Liver (tissue), 9 donors: ENCODE results near the gene RPS6KA2. TPM values are rescaled to one million over a fixed set of nuclear protein-coding genes. Genes with fewer than 3 reads are reported as not detected.

ENCODE experiments used
- DNase-seq: peaks from one replicate; pipeline ENCODE4 v3.0.0-alpha.2; 2017; ENCODE audit warnings: low spot score
- H3K27ac ChIP-seq, 2 donors: one replicate each; pipeline ENCODE4 v1.7.0; 2013; ENCODE audit warnings: inconsistent platforms in 2 of 2, low read length in 2 of 2, control low read depth in 1 of 2, low read depth in 1 of 2, mild to moderate bottlenecking in 1 of 2
- H3K27me3 ChIP-seq, 4 donors: one replicate each; pipeline versions ENCODE4 v1.6.1 to v1.7.0; 2013; ENCODE audit warnings: low read length in 3 of 4, inconsistent platforms in 1 of 4, mild to moderate bottlenecking in 1 of 4, moderate library complexity in 1 of 4; ENCODE audit not compliant: control insufficient read depth in 4 of 4, insufficient read depth in 4 of 4
- H3K36me3 ChIP-seq, 4 donors: one replicate each; pipeline versions ENCODE4 v1.6.1 to v1.7.0; 2013; ENCODE audit warnings: low read length in 3 of 4, mild to moderate bottlenecking in 3 of 4, low read depth in 1 of 4, moderate library complexity in 1 of 4; ENCODE audit not compliant: control insufficient read depth in 4 of 4, insufficient read depth in 3 of 4
- H3K4me1 ChIP-seq, 4 donors: one replicate each; pipeline versions ENCODE4 v1.6.1 to v1.7.0; 2013; ENCODE audit warnings: low read length in 3 of 4, mild to moderate bottlenecking in 3 of 4, moderate library complexity in 1 of 4; ENCODE audit not compliant: control insufficient read depth in 4 of 4, insufficient read depth in 4 of 4
- H3K4me3 ChIP-seq, 3 donors: one replicate each; pipeline versions ENCODE4 v1.6.1 to v1.7.0; 2013; ENCODE audit warnings: low read length in 3 of 3, control low read depth in 1 of 3, low read depth in 1 of 3, mild to moderate bottlenecking in 1 of 3
- H3K9ac ChIP-seq, 2 donors: one replicate each; pipeline ENCODE4 v1.7.0; 2013; ENCODE audit warnings: low read length in 2 of 2, mild to moderate bottlenecking in 2 of 2, moderate library complexity in 2 of 2, control low read depth in 1 of 2, low read depth in 1 of 2
- H3K9me3 ChIP-seq, 4 donors: one replicate each; pipeline versions ENCODE4 v1.6.1 to v1.7.0; 2013; ENCODE audit warnings: low read length in 3 of 4; ENCODE audit not compliant: control insufficient read depth in 4 of 4
- ATF3 ChIP-seq: IDR thresholded peaks from 2 replicates; pipeline ENCODE4 v1.6.1; 2016; ENCODE audit warnings: antibody characterized with exemption
- CTCF ChIP-seq: fragments of 150-350 bp; IDR thresholded peaks from 2 replicates; pipeline ENCODE4 v1.5.1; 2017; ENCODE audit warnings: improper control_type of control experiment, low read depth, low read length; ENCODE audit not compliant: missing input control
- EGR1 ChIP-seq, 2 donors: IDR thresholded peaks; 2 replicates each; pipeline ENCODE4 v1.6.1; 2016 to 2018; ENCODE audit warnings: antibody characterized with exemption in 2 of 2, low read depth in 2 of 2
- FOXA1 ChIP-seq: IDR thresholded peaks from 2 replicates; pipeline ENCODE4 v1.6.1; 2016; ENCODE audit warnings: antibody characterized with exemption
- FOXA2 ChIP-seq: IDR thresholded peaks from 2 replicates; pipeline ENCODE4 v1.6.1; 2016; ENCODE audit warnings: antibody characterized with exemption
- HNF4G ChIP-seq: IDR thresholded peaks from 2 replicates; pipeline ENCODE4 v1.6.1; 2016; ENCODE audit warnings: antibody characterized with exemption
- JUND ChIP-seq, 2 donors: IDR thresholded peaks; 2 replicates each; pipeline ENCODE4 v1.6.1; 2016; ENCODE audit warnings: antibody characterized with exemption in 2 of 2
- MAX ChIP-seq: IDR thresholded peaks from 2 replicates; pipeline ENCODE4 v1.6.1; 2016; ENCODE audit warnings: antibody characterized with exemption
- NR2F2 ChIP-seq: IDR thresholded peaks from 2 replicates; pipeline ENCODE4 v1.6.1; 2016; ENCODE audit warnings: antibody characterized with exemption
- RAD21 ChIP-seq, 2 donors: IDR thresholded peaks; 2 replicates each; pipeline ENCODE4 v1.6.1; 2016; ENCODE audit warnings: antibody characterized with exemption in 2 of 2, mild to moderate bottlenecking in 2 of 2
- RXRA ChIP-seq, 2 donors: IDR thresholded peaks; 2 replicates each; pipeline ENCODE4 v1.6.1; 2017 to 2018; ENCODE audit warnings: antibody characterized with exemption in 2 of 2, mild to moderate bottlenecking in 1 of 2
- SP1 ChIP-seq: IDR thresholded peaks from 2 replicates; pipeline ENCODE4 v1.6.1; 2018; ENCODE audit warnings: antibody characterized with exemption, mild to moderate bottlenecking
- TAF1 ChIP-seq: conservative IDR thresholded peaks from 2 replicates; pipeline ENCODE4 v1.6.1; 2016; ENCODE audit warnings: antibody characterized with exemption, mild to moderate bottlenecking
- YY1 ChIP-seq: IDR thresholded peaks from 2 replicates; pipeline ENCODE4 v1.6.1; 2016; ENCODE audit warnings: antibody characterized with exemption, mild to moderate bottlenecking
- WGBS: extraction: QIAGEN DNeasy Blood & Tissue Kit; methylation state at CpG from one replicate; pipeline ENCODE4 v1.1.7; 2013; 5-methylcytosine and 5-hydroxymethylcytosine counted together
- polyA plus RNA-seq, 2 donors: library from polyadenylated mRNA; stranded (reverse) in 1 of 2; unstranded in 1 of 2; fragments of 200-250 nt in 1 of 2; fragments of >200 nt in 1 of 2; fragmentation: Nextera tagmentation in 1 of 2; extraction: Ambion mirVana in 1 of 2; gene quantifications; one replicate each; pipeline versions ENCODE4 v1.2.1 to v1.2.3, GENCODE V29; 2013 to 2015
- total RNA-seq, 2 donors: library from RNA; depleted of rRNA; stranded (reverse); fragments of >200 nt; gene quantifications; one replicate each; pipeline ENCODE4 v1.2.3, GENCODE V29; 2014
- TF ChIP-seq, protein P1 (sequence below): IDR thresholded peaks from 2 replicates; pipeline ENCODE4 v1.6.1; 2016; ENCODE audit warnings: antibody characterized with exemption, mild to moderate bottlenecking
- donor health status: healthy.
- donor health status: healthy.
- donor health status: healthy.
- donor health status: healthy.
- donor health status: healthy.

The RPS6KA2 gene
- total and polyA plus RNA-seq, 4 donors: 2.5 to 9.0 (median 5.0) TPM

- Histone ChIP-seq H3K9ac (no peak overlapping the region), H3K9me3 (no peaks in the 10 kb centered on the region), H3K4me3 (no peak overlapping the region), H3K4me1 (no peaks in the 10 kb centered on the region), H3K36me3 (peaks cover 0 to 3% (median 1%) of the 10 kb centered on the region in 4 donors), H3K27ac (no peak overlapping the region), H3K27me3 (no peaks in the 10 kb centered on the region)
- no peak for TF ChIP-seq YY1
- no peak for TF ChIP-seq JUND (IDR thresholded peaks at IDR 0.05)
- no peak for DNase-seq
- WGBS: 92% methylated on average over 15 of the region's 15 CpGs
These were observed 150.3 kb downstream of the RPS6KA2 start for GRCh38 chr6:166476634-166477215.

GRCh38 chr6:166476061-166476591 is 150.9 kb downstream of the RPS6KA2 start:
- peaks cover 0 to 4% (median 1%) of the 10 kb centered on the region in 4 donors for H3K36me3 ChIP-seq
- WGBS: 90% methylated on average over 14 of the region's 14 CpGs
- TF ChIP-seq TAF1 (no peak), SP1 (no peak), FOXA1 (no peak), EGR1 (IDR thresholded peaks at IDR 0.05; ENCODE audit: low read depth in 2 of 2) (no peak), HNF4G (no peak), JUND (IDR thresholded peaks at IDR 0.05) (no peak), NR2F2 (no peak), RAD21 (IDR thresholded peaks at IDR 0.05) (no peak), MAX (no peak), YY1 (no peak), ATF3 (no peak), FOXA2 (no peak), RXRA (IDR thresholded peaks at IDR 0.05) (no peak), CTCF (no peak)
- TF ChIP-seq, protein P1, sequence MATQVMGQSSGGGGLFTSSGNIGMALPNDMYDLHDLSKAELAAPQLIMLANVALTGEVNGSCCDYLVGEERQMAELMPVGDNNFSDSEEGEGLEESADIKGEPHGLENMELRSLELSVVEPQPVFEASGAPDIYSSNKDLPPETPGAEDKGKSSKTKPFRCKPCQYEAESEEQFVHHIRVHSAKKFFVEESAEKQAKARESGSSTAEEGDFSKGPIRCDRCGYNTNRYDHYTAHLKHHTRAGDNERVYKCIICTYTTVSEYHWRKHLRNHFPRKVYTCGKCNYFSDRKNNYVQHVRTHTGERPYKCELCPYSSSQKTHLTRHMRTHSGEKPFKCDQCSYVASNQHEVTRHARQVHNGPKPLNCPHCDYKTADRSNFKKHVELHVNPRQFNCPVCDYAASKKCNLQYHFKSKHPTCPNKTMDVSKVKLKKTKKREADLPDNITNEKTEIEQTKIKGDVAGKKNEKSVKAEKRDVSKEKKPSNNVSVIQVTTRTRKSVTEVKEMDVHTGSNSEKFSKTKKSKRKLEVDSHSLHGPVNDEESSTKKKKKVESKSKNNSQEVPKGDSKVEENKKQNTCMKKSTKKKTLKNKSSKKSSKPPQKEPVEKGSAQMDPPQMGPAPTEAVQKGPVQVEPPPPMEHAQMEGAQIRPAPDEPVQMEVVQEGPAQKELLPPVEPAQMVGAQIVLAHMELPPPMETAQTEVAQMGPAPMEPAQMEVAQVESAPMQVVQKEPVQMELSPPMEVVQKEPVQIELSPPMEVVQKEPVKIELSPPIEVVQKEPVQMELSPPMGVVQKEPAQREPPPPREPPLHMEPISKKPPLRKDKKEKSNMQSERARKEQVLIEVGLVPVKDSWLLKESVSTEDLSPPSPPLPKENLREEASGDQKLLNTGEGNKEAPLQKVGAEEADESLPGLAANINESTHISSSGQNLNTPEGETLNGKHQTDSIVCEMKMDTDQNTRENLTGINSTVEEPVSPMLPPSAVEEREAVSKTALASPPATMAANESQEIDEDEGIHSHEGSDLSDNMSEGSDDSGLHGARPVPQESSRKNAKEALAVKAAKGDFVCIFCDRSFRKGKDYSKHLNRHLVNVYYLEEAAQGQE: no peak

More at GRCh38 chr6:166476061-166476591, 150.9 kb downstream of the RPS6KA2 start:
- no peak for DNase-seq
- Histone ChIP-seq H3K9ac (no peak overlapping the region), H3K27ac (no peak overlapping the region), H3K4me1 (no peaks in the 10 kb centered on the region), H3K4me3 (no peak overlapping the region), H3K27me3 (no peaks in the 10 kb centered on the region), H3K9me3 (no peaks in the 10 kb centered on the region)
